HAP-1 (cell line): ENCODE measurements around the gene NDFIP2.

Experiments used
- DNase-seq, 2 experiments: peaks; one replicate each; pipeline ENCODE4 v3.0.0-alpha.2; 2016 to 2020; ENCODE audit warnings: low spot score in 2 of 2
- H3K27me3 ChIP-seq: fragments of 250-450 bp; sonication (Bioruptor Pico); 2 replicates; pipeline ENCODE4 v1.5.1; 2020; ENCODE audit warnings: low read depth, mild to moderate bottlenecking, moderate library complexity
- H3K36me3 ChIP-seq: fragments of 250-450 bp; sonication (Bioruptor Pico); replicated peaks from 2 replicates; pipeline ENCODE4 v1.5.1; 2020; ENCODE audit warnings: mild to moderate bottlenecking
- H3K4me1 ChIP-seq: fragments of 250-450 bp; sonication (Bioruptor Pico); 2 replicates; pipeline ENCODE4 v1.5.1; 2020; ENCODE audit warnings: mild to moderate bottlenecking
- H3K4me3 ChIP-seq: fragments of 250-450 bp; sonication (Bioruptor Pico); 2 replicates; pipeline ENCODE4 v1.5.1; 2020; ENCODE audit warnings: mild to moderate bottlenecking, moderate library complexity
- H3K9me3 ChIP-seq: fragments of 250-450 bp; sonication (Bioruptor Pico); 2 replicates; pipeline ENCODE4 v1.5.1; 2020; ENCODE audit warnings: mild to moderate bottlenecking, moderate library complexity
- in situ Hi-C: fragments of 300-500 bp; cut with MboI; formaldehyde crosslinking; loops from 3 replicates; pipeline ENCODE4 v1.14.3; 2020; ENCODE audit warnings: low sequenced_read_pairs, inconsistent platforms, mixed read lengths

The NDFIP2 gene

GRCh38 chr13:79451500-79451962, 29.4 kb upstream of the NDFIP2 start:
- no peaks in the 10 kb centered on the region for H3K36me3 ChIP-seq
- peak in 1 of 2 experiments; percentile 20 for DNase-seq
- no peaks in the 10 kb centered on the region for H3K9me3 ChIP-seq
- in situ Hi-C loops, result no loop called here
- H3K4me1 ChIP-seq, result peaks cover 17% of the 10 kb centered on the region
- H3K27me3 ChIP-seq, result peaks cover 6% of the 10 kb centered on the region
- no peak overlapping the region for H3K4me3 ChIP-seq

GRCh38 chr13:79452239-79452913, 28.6 kb upstream of the NDFIP2 start:
- no peaks in the 10 kb centered on the region for H3K9me3 ChIP-seq
- in situ Hi-C loops, result no loop called here
- H3K4me1 ChIP-seq, result peaks cover 9% of the 10 kb centered on the region
- H3K27me3 ChIP-seq, result peaks cover 6% of the 10 kb centered on the region
- H3K36me3 ChIP-seq, result no peaks in the 10 kb centered on the region
- no peak for DNase-seq
- H3K4me3 ChIP-seq, result no peak overlapping the region

- Histone ChIP-seq H3K4me3 (no peak overlapping the region), H3K9me3 (no peaks in the 10 kb centered on the region), H3K4me1 (no peaks in the 10 kb centered on the region), H3K36me3 (no peaks in the 10 kb centered on the region), H3K27me3 (peaks cover 6% of the 10 kb centered on the region)
- in situ Hi-C loops, result no loop called here
- no peak for DNase-seq
These were observed 25.6 kb upstream of the NDFIP2 start for GRCh38 chr13:79455331-79455730.

- peaks cover 6% of the 10 kb centered on the region for H3K27me3 ChIP-seq
- DNase-seq, result no peak
- in situ Hi-C loops, result no loop called here
- H3K9me3 ChIP-seq, result no peaks in the 10 kb centered on the region
- H3K4me1 ChIP-seq, result no peaks in the 10 kb centered on the region
- no peak overlapping the region for H3K4me3 ChIP-seq
- H3K36me3 ChIP-seq, result no peaks in the 10 kb centered on the region
These were observed 24.9 kb upstream of the NDFIP2 start for GRCh38 chr13:79456051-79456450.

- Histone ChIP-seq H3K4me1 (no peaks in the 10 kb centered on the region), H3K9me3 (no peaks in the 10 kb centered on the region), H3K4me3 (no peak overlapping the region), H3K36me3 (no peaks in the 10 kb centered on the region), H3K27me3 (peaks cover 6% of the 10 kb centered on the region)
- DNase-seq, result no peak
- in situ Hi-C loops, result no loop called here
These were observed 24.1 kb upstream of the NDFIP2 start for GRCh38 chr13:79456656-79457365.

GRCh38 chr13:79457390-79457789, 23.6 kb upstream of the NDFIP2 start:
- H3K36me3 ChIP-seq, result no peaks in the 10 kb centered on the region
- in situ Hi-C loops, result no loop called here

GRCh38 chr13:79457948-79458347, 23.0 kb upstream of the NDFIP2 start:
- Histone ChIP-seq H3K27me3 (no peaks in the 10 kb centered on the region), H3K4me1 (no peaks in the 10 kb centered on the region), H3K9me3 (no peaks in the 10 kb centered on the region), H3K4me3 (no peak overlapping the region), H3K36me3 (no peaks in the 10 kb centered on the region)
- no peak for DNase-seq
- in situ Hi-C loops, result no loop called here

More at GRCh38 chr13:79457390-79457789, 23.6 kb upstream of the NDFIP2 start:
- Histone ChIP-seq H3K9me3 (no peaks in the 10 kb centered on the region), H3K27me3 (peaks cover 1% of the 10 kb centered on the region; the same call in 1 of the 2 replicates), H3K4me1 (no peaks in the 10 kb centered on the region), H3K4me3 (no peak overlapping the region)
- no peak for DNase-seq

GRCh38 chr13:79458436-79458835, 22.5 kb upstream of the NDFIP2 start:
- H3K9me3 ChIP-seq, result no peaks in the 10 kb centered on the region
- in situ Hi-C loops, result no loop called here
- no peaks in the 10 kb centered on the region for H3K27me3 ChIP-seq
- no peaks in the 10 kb centered on the region for H3K36me3 ChIP-seq
- H3K4me1 ChIP-seq, result no peaks in the 10 kb centered on the region
- H3K4me3 ChIP-seq, result no peak overlapping the region
- no peak for DNase-seq

- Histone ChIP-seq H3K36me3 (no peaks in the 10 kb centered on the region), H3K4me1 (no peaks in the 10 kb centered on the region), H3K27me3 (no peaks in the 10 kb centered on the region), H3K9me3 (no peaks in the 10 kb centered on the region), H3K4me3 (no peak overlapping the region)
- no peak for DNase-seq
- in situ Hi-C loops, result no loop called here
These were observed 21.0 kb upstream of the NDFIP2 start for GRCh38 chr13:79459906-79460305.

GRCh38 chr13:79462895-79463294, 18.1 kb upstream of the NDFIP2 start:
- no peaks in the 10 kb centered on the region for H3K9me3 ChIP-seq
- H3K4me1 ChIP-seq, result no peaks in the 10 kb centered on the region
- no peaks in the 10 kb centered on the region for H3K36me3 ChIP-seq
- no peaks in the 10 kb centered on the region; the same call in 1 of the 2 replicates for H3K27me3 ChIP-seq
- no peak for DNase-seq
- in situ Hi-C loops, result no loop called here
- H3K4me3 ChIP-seq, result no peak overlapping the region

- Histone ChIP-seq H3K4me3 (no peak overlapping the region), H3K27me3 (no peaks in the 10 kb centered on the region; the same call in 1 of the 2 replicates), H3K9me3 (no peaks in the 10 kb centered on the region), H3K36me3 (no peaks in the 10 kb centered on the region), H3K4me1 (no peaks in the 10 kb centered on the region)
- in situ Hi-C loops, result no loop called here
- no peak for DNase-seq
These were observed 17.4 kb upstream of the NDFIP2 start for GRCh38 chr13:79463604-79464003.

GRCh38 chr13:79466872-79467271, 14.1 kb upstream of the NDFIP2 start:
- H3K27me3 ChIP-seq, result peaks cover 11% of the 10 kb centered on the region
- H3K4me3 ChIP-seq, result no peak overlapping the region
- in situ Hi-C loops, result no loop called here
- no peaks in the 10 kb centered on the region for H3K9me3 ChIP-seq
- no peak for DNase-seq
- no peaks in the 10 kb centered on the region for H3K36me3 ChIP-seq
- H3K4me1 ChIP-seq, result no peaks in the 10 kb centered on the region

GRCh38 chr13:79468402-79468801, 12.6 kb upstream of the NDFIP2 start:
- no peaks in the 10 kb centered on the region for H3K9me3 ChIP-seq
- no peaks in the 10 kb centered on the region for H3K36me3 ChIP-seq
- H3K27me3 ChIP-seq, result peaks cover 11% of the 10 kb centered on the region
- DNase-seq, result no peak
- in situ Hi-C loops, result no loop called here
- H3K4me3 ChIP-seq, result no peak overlapping the region
- no peaks in the 10 kb centered on the region for H3K4me1 ChIP-seq

GRCh38 chr13:79468819-79469218, 12.1 kb upstream of the NDFIP2 start:
- in situ Hi-C loops, result no loop called here
- no peak for DNase-seq
- Histone ChIP-seq H3K4me1 (no peaks in the 10 kb centered on the region), H3K4me3 (no peak overlapping the region), H3K9me3 (no peaks in the 10 kb centered on the region), H3K27me3 (peaks cover 11% of the 10 kb centered on the region), H3K36me3 (no peaks in the 10 kb centered on the region)
